Esophagus (tissue), 2 donors: Measurements from ENCODE around the gene ZCCHC8. TPM values are rescaled to one million over a fixed set of nuclear protein-coding genes. Genes with fewer than 3 reads are reported as not detected.

ENCODE experiments used
- H3K27ac ChIP-seq, 2 donors: one replicate each; pipeline ENCODE4 v1.5.1; 2013; ENCODE audit warnings: low read depth in 2 of 2, mild to moderate bottlenecking in 2 of 2, inconsistent platforms in 1 of 2, low read length in 1 of 2, moderate library complexity in 1 of 2
- H3K27me3 ChIP-seq, 2 donors: one replicate each; pipeline ENCODE4 v1.6.1; 2013; ENCODE audit warnings: low read length in 2 of 2, control low read depth in 1 of 2, mild to moderate bottlenecking in 1 of 2; ENCODE audit not compliant: insufficient read depth in 2 of 2, control insufficient read depth in 1 of 2
- H3K36me3 ChIP-seq, 2 donors: one replicate each; pipeline ENCODE4 v1.6.1; 2013; ENCODE audit warnings: low read length in 1 of 2; ENCODE audit not compliant: control insufficient read depth in 2 of 2, insufficient read depth in 2 of 2
- H3K4me1 ChIP-seq, 2 donors: one replicate each; pipeline ENCODE4 v1.6.1; 2013; ENCODE audit warnings: low read length in 1 of 2; ENCODE audit not compliant: control insufficient read depth in 2 of 2, insufficient read depth in 2 of 2
- H3K4me3 ChIP-seq, 2 donors: one replicate each; pipeline ENCODE4 v1.5.1; 2013; ENCODE audit warnings: low read length in 2 of 2, mild to moderate bottlenecking in 2 of 2, low read depth in 1 of 2, moderate library complexity in 1 of 2
- H3K9me3 ChIP-seq, 2 donors: one replicate each; pipeline ENCODE4 v1.6.1; 2013; ENCODE audit warnings: mild to moderate bottlenecking in 2 of 2, low read depth in 1 of 2, low read length in 1 of 2, moderate library complexity in 1 of 2; ENCODE audit not compliant: control insufficient read depth in 2 of 2, insufficient read depth in 1 of 2
- WGBS, 2 donors: extraction: QIAGEN DNeasy Blood & Tissue Kit; methylation state at CpG; one replicate each; pipeline ENCODE4 v1.1.7; 2013; 5-methylcytosine and 5-hydroxymethylcytosine counted together
- polyA plus RNA-seq, 2 donors: library from polyadenylated mRNA; stranded (reverse); fragments of 200-250 nt; gene quantifications; one replicate each; pipeline ENCODE4 v1.2.3, GENCODE V29; 2013
- donor health status: healthy with polysubstance abuse.
- donor health status: Bipolar disorder and iron deficiency.

The ZCCHC8 gene
- polyA plus RNA-seq, result 10 to 100 TPM; 15.4 to 27.6 TPM

DNA sequence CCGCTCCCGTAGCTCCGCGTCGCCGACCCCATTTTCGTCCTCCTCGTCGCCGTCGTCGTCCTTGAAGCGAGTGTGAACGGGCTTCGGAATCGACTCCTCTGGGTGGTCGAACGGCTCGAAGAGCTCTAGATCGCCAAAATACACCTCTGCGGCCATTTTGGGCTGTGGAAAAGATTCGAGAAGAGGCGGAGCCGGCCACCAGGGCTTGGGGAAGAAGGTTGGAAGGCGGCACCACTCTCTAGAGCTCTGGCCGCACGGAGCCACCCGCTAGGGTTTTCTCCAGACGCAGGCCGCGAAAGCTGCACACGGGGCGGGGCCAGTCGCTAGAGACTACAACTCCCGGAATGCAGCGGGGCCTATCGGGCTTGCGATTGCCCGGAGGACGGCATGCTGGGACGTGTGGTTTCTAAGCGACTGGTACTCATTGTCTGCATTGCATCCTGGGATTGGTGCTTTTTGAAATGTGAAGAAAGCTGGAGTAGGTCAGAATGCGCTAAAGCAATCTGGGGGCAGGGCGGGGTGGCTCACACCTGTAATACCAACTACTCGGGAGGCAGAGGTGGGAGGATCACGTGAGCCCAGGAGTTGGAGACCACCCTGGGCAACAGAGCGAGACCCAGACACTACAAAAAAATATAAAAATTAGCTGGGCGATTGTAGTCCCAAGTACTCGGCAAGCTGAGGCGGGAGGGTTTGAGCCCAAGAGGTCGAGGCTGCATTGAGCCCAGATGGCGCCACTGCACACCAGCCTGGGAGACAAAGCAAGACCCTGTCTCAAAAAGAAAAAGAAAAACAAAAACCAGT is at the start of gene ZCCHC8:
Gene ZCCHC8 (minus strand): TSS at position 248 of the 804 bp plus-strand sequence. CDS start 92 bp downstream, at position 156.
- H3K27me3 ChIP-seq, result no peaks in the 10 kb centered on the region
- no peaks in the 10 kb centered on the region for H3K4me1 ChIP-seq
- 3% methylated on average over 52 of the region's 52 CpGs for WGBS, 2 donors
- H3K27ac ChIP-seq, result peak within 1 kb of the TSS; percentile 91 to 100
- H3K36me3 ChIP-seq, result peaks cover 0 to 5% of the 10 kb centered on the region in 2 donors
- H3K4me3 ChIP-seq, result peak within 1 kb of the TSS; percentile 83 to 84
- H3K9me3 ChIP-seq, result no peaks in the 10 kb centered on the region

DNA sequence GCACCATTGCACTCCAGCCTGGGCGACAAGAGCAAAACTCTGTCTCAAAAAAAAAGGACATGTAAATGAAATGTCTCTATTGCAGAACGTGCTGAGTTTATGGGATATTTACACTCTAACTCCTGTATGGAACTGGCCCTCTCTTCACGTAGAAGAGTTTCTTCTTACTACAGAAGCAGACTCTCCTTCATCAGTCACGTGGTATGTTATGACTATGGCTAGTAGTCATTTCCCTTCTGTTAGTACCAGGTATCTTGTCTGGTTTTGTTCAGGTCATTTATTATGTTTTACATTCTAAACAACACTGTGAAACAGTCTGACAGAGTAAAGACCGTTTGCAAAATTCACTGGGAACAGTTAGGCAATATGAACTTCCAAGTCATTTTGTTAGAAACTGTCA is 46.6 kb upstream of the ZCCHC8 start:
- Histone ChIP-seq H3K27ac (no peak overlapping the region), H3K36me3 (peaks cover 0 to 9% of the 10 kb centered on the region in 2 donors), H3K4me1 (no peaks in the 10 kb centered on the region), H3K9me3 (no peaks in the 10 kb centered on the region), H3K4me3 (no peak overlapping the region), H3K27me3 (no peaks in the 10 kb centered on the region)
- 86 to 87% methylated on average over 5 of the region's 5 CpGs for WGBS, 2 donors

DNA sequence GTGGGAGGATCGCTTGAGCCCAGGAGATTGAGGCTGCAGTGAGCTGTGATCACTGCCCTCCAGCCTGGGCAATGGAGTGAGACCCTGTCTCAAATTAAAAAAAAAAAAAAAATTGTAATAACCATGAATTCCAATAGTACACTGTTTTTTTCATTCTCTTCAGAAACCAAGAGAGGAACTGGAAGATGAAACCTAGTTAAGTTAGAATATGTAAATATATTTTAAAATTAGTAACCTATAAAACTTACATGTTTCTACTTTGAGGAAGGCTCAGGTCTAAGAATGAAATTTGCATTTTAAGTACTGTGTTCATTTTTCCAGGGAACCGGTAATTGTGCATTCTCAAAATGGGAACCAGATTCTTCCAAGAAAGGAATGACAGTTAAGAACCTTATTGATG is 45.1 kb upstream of the ZCCHC8 start:
- Histone ChIP-seq H3K4me3 (no peak overlapping the region), H3K9me3 (no peaks in the 10 kb centered on the region), H3K27me3 (no peaks in the 10 kb centered on the region), H3K36me3 (peaks cover 0 to 5% of the 10 kb centered on the region in 2 donors), H3K4me1 (no peaks in the 10 kb centered on the region), H3K27ac (no peak overlapping the region)
- 95 to 99% methylated on average over 2 of the region's 2 CpGs for WGBS, 2 donors

DNA sequence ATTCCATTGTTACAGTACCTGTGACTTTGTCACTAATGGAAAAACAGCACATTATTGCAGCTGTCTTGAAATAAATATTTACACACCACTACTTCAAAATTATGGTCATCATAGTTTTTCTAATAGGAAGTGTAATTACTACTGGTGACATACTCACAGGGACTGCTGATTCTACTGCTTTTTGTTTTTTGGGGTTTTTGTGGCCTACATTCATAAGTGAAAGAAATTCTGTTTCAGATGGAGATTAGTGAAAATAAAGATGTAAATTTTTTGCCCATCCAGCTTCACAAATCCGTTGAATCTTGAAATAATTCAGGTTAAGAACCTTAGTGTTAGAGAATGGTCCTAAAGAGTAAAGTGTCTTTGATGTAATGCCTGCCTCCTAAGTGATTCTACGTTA is 43.8 kb upstream of the ZCCHC8 start:
- Histone ChIP-seq H3K4me1 (no peaks in the 10 kb centered on the region), H3K36me3 (peaks cover 0 to 5% of the 10 kb centered on the region in 2 donors), H3K27me3 (no peaks in the 10 kb centered on the region), H3K4me3 (no peak overlapping the region), H3K9me3 (no peaks in the 10 kb centered on the region), H3K27ac (no peak overlapping the region)
- 87 to 88% methylated on average over 2 of the region's 2 CpGs for WGBS, 2 donors

DNA sequence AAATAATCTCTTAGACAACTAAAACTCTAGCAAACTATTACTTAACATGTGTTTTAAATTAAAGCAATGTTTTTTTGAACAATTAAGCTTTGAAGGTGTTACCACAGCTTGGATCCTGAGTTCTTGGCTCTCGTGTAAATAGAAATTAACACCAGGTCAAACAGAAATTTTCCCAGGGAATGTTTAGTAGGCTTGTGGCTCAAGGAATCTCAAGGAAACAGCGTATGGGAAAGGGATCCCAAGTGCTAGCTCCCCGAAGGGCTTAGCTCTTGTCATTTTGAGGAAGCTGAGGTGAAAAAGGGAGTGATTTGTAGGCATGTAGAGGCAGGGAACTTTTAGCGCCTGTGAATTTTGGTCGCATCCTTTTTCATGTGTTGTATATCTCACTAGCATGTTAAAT is 37.8 kb upstream of the ZCCHC8 start:
- no peaks in the 10 kb centered on the region for H3K4me1 ChIP-seq
- no peak overlapping the region for H3K4me3 ChIP-seq
- no peaks in the 10 kb centered on the region for H3K27me3 ChIP-seq
- H3K9me3 ChIP-seq, result no peaks in the 10 kb centered on the region
- peaks cover 2% of the 10 kb centered on the region in 2 donors for H3K36me3 ChIP-seq
- WGBS, 2 donors, result 83 to 93% methylated on average over 5 of the region's 5 CpGs
- H3K27ac ChIP-seq, result no peak overlapping the region

DNA sequence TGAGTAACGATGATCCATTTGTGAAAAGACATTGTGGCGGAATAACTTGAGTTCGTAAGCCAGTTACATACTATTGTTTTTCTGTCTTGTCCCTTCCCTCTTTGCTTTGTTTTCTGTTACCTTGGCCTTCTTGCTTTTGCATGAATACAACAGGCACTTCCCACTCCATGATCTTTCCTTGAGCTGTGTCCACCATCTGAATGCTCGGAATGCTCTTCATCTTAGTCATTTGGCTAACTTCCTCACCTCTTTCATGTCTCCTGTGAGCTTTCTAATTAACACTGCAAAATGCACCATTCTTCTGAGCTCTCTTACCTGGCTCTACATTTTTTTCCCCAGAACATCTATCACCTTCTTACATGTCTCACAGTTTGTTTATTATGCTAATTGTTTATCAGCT is 36.3 kb upstream of the ZCCHC8 start:
- Histone ChIP-seq H3K27ac (no peak overlapping the region), H3K9me3 (no peaks in the 10 kb centered on the region), H3K4me1 (no peaks in the 10 kb centered on the region), H3K27me3 (no peaks in the 10 kb centered on the region), H3K4me3 (no peak overlapping the region), H3K36me3 (peaks cover 2% of the 10 kb centered on the region in 2 donors)
- WGBS, 2 donors, result 93 to 97% methylated on average over 4 of the region's 4 CpGs

DNA sequence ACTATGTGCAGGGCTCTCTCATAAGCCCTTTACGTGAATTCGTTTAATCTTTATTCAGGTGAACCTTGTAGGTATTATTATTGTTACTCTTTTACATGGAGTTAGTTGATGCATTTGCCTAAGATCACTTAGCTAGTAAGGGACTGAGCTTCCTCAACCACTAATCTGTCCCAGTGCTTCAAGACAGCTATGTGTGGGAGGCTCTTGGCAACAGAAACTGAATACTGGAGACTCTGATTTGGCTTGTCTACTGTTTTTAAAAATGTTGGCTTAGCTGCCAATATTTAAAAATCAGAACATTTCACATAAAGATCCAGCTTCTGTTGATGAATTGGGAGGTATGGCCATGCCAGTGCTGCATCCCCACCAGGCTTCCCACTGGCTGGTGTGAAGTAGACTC is 33.1 kb upstream of the ZCCHC8 start:
- Histone ChIP-seq H3K27ac (no peak overlapping the region), H3K4me3 (no peak overlapping the region)
- WGBS, 2 donors, result 95 to 100% methylated on average over 2 of the region's 2 CpGs

DNA sequence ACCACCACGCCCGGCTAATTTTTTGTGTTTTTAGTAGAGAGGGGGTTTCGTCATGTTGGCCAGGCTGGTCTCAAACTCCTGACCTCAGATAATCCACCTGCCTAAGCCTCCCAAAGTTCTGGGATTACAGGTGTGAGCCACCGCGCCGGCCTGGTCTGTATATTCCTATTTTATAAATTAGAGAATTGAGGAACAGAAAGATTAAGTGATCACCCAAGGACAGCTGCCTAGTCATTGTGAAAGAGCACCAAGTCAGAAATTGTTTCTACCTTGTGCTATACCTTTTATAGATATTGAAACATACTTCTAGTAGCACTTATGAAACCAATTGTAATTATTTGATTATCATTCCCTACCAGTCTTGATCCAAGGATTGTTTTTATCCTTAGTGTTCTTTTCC is 28.3 kb upstream of the ZCCHC8 start:
- peaks cover 0 to 2% of the 10 kb centered on the region in 2 donors for H3K36me3 ChIP-seq
- H3K4me1 ChIP-seq, result no peaks in the 10 kb centered on the region
- 97% methylated on average over 6 of the region's 6 CpGs for WGBS, 2 donors
- H3K4me3 ChIP-seq, result no peak overlapping the region
- no peaks in the 10 kb centered on the region for H3K27me3 ChIP-seq
- H3K27ac ChIP-seq, result no peak overlapping the region
- H3K9me3 ChIP-seq, result no peaks in the 10 kb centered on the region

More for the DNA sequence above, 33.1 kb upstream of the ZCCHC8 start:
- no peaks in the 10 kb centered on the region for H3K27me3 ChIP-seq
- no peaks in the 10 kb centered on the region for H3K9me3 ChIP-seq
- peaks cover 2% of the 10 kb centered on the region in 2 donors for H3K36me3 ChIP-seq
- H3K4me1 ChIP-seq, result no peaks in the 10 kb centered on the region

DNA sequence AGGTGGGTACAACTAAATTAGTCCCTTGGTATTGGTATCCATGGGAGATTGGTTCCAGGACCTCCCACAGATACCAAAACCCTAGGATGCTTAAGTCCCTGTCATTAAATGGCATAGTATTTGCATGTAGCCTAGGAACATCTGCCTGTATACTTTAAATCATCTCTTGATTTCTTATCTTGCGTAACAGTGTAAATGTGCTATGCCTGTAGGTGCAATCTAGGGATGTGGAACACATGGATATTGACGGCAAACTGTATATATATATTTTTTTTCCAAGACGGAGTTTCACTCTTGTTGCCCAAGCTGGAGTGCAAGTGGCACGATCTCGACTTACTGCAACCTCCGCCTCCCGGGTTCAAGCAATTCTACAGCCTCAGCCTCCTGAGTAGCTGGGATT is 27.9 kb upstream of the ZCCHC8 start:
- no peaks in the 10 kb centered on the region for H3K27me3 ChIP-seq
- peaks cover 0 to 2% of the 10 kb centered on the region in 2 donors for H3K36me3 ChIP-seq
- H3K4me1 ChIP-seq, result no peaks in the 10 kb centered on the region
- no peaks in the 10 kb centered on the region for H3K9me3 ChIP-seq
- H3K4me3 ChIP-seq, result no peak overlapping the region
- 93 to 94% methylated on average over 7 of the region's 7 CpGs for WGBS, 2 donors
- H3K27ac ChIP-seq, result no peak overlapping the region

DNA sequence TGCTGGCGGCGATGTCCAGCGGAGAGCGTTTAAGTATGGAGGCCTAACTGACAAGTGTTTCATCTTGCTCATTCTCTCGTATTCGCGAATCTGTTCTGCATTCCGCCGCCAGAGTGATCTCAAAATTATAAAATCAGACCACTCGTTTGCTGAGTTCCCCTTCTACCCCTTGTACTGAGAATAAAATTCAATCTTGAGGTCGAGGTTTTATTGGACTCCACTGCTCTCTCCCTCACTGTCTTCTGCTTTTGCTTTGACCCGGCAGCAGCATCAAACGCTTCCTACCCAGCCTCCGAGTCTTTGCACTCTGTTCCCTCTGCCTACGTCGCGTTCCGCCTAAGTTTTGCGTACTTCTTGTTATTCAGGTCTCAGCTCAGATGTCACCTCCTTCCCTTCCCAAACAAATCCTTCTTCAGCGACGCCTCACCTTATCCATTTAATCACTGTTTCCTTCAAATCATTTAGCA is 26.8 kb upstream of the ZCCHC8 start:
- no peaks in the 10 kb centered on the region for H3K36me3 ChIP-seq
- no peaks in the 10 kb centered on the region for H3K27me3 ChIP-seq
- 0% methylated on average over 21 of the region's 21 CpGs for WGBS, 2 donors
- peaks cover 0 to 2% of the 10 kb centered on the region in 2 donors for H3K4me1 ChIP-seq
- peak overlapping the region; percentile 61 to 84 for H3K4me3 ChIP-seq
- H3K9me3 ChIP-seq, result no peaks in the 10 kb centered on the region
- H3K27ac ChIP-seq, result peak overlapping the region; percentile 49 to 84
